NCI-H1436 (cell line): Measurements from ENCODE around the gene DAGLA.

Source experiments
- DNase-seq: peaks from one replicate; lab custom pipeline; 2025; lab: John Stamatoyannopoulos, UW

Gene DAGLA

GRCh38 chr11:61746442-61747191 is 66.4 kb downstream of the DAGLA start:
- DNase-seq: no peak

GRCh38 chr11:61747192-61747966 is 67.2 kb downstream of the DAGLA start:
- peak; percentile 25 for DNase-seq

GRCh38 chr11:61747967-61748285 is 67.7 kb downstream of the DAGLA start:
- DNase-seq: no peak

- DNase-seq: no peak
Observed at GRCh38 chr11:61749591-61750217, 69.5 kb downstream of the DAGLA start.

- no peak for DNase-seq
Observed at GRCh38 chr11:61750631-61751273, 70.6 kb downstream of the DAGLA start.

- no peak for DNase-seq
Observed at GRCh38 chr11:61751384-61751783, 71.2 kb downstream of the DAGLA start.

- DNase-seq: peak; percentile 52
Observed at GRCh38 chr11:61752117-61752924, 72.1 kb downstream of the DAGLA start, which contains the start of gene MYRF. MYRF (plus strand) TSS chr11:61752636; CDS start chr11:61752745, 109 bp downstream.

GRCh38 chr11:61752925-61753521 is 72.8 kb downstream of the DAGLA start:
- no peak for DNase-seq

GRCh38 chr11:61753672-61754071 is 73.5 kb downstream of the DAGLA start:
- no peak for DNase-seq

- DNase-seq: no peak
Observed at GRCh38 chr11:61754534-61755482, 74.6 kb downstream of the DAGLA start.

GRCh38 chr11:61756147-61756451 is 75.9 kb downstream of the DAGLA start:
- no peak for DNase-seq

- peak; percentile 90 for DNase-seq
Observed at GRCh38 chr11:61756452-61757212, 76.4 kb downstream of the DAGLA start.

GRCh38 chr11:61757213-61757862 is 77.1 kb downstream of the DAGLA start:
- no peak for DNase-seq

GRCh38 chr11:61760946-61761345 is 80.8 kb downstream of the DAGLA start:
- no peak for DNase-seq

- DNase-seq: no peak
Observed at GRCh38 chr11:61761440-61762222, 81.4 kb downstream of the DAGLA start.

- no peak for DNase-seq
Observed at GRCh38 chr11:61762223-61762615, 82.0 kb downstream of the DAGLA start.

- DNase-seq: no peak
Observed at GRCh38 chr11:61762798-61763197, 82.6 kb downstream of the DAGLA start.

- no peak for DNase-seq
Observed at GRCh38 chr11:61763930-61764605, 83.9 kb downstream of the DAGLA start.
